OCI-LY1 (cell line): ENCODE data around the gene LECT2.

Source experiments
- H2AFZ ChIP-seq: fragments of 200-600 bp; sonication (generic), shearing (Covaris generic); 2 replicates; pipeline ENCODE4 v1.6.0; 2014; ENCODE audit warnings: antibody characterized with exemption, mild to moderate bottlenecking, low read length
- H3F3A ChIP-seq: fragments of 200-600 bp; sonication (generic), shearing (Covaris generic); 2 replicates; pipeline ENCODE4 v1.6.0; 2014; ENCODE audit warnings: mild to moderate bottlenecking, antibody characterized with exemption, low read length, moderate library complexity; ENCODE audit not compliant: insufficient read depth
- H3K27ac ChIP-seq: fragments of 200-600 bp; sonication (generic); 2 replicates; pipeline ENCODE4 v1.5.1; 2014; ENCODE audit warnings: low read length, mixed run types, mild to moderate bottlenecking, low read depth; ENCODE audit not compliant: poor library complexity, severe bottlenecking
- H3K27me3 ChIP-seq: fragments of 200-600 bp; sonication (generic); 2 replicates; pipeline ENCODE4 v1.6.0; 2014; ENCODE audit warnings: antibody characterized with exemption, mild to moderate bottlenecking, low read length, moderate library complexity; ENCODE audit not compliant: insufficient read depth
- H3K36me3 ChIP-seq: fragments of 200-600 bp; sonication (generic); 2 replicates; pipeline ENCODE4 v1.6.1; 2014; ENCODE audit warnings: mild to moderate bottlenecking, antibody characterized with exemption, low read length, moderate library complexity, mixed read lengths; ENCODE audit not compliant: insufficient read depth
- H3K4me1 ChIP-seq: fragments of 200-600 bp; sonication (generic); 2 replicates; pipeline ENCODE4 v1.5.1; 2014; ENCODE audit warnings: mild to moderate bottlenecking, low read length, moderate library complexity; ENCODE audit not compliant: insufficient read depth, severe bottlenecking
- H3K4me2 ChIP-seq: fragments of 200-600 bp; sonication (generic), shearing (Covaris generic); 2 replicates; pipeline ENCODE4 v1.6.1; 2014; ENCODE audit warnings: low read length
- H3K4me3 ChIP-seq: fragments of 200-600 bp; sonication (generic); 2 replicates; pipeline ENCODE4 v1.5.1; 2014; ENCODE audit warnings: low read length, low read depth, mild to moderate bottlenecking, mixed read lengths; ENCODE audit not compliant: poor library complexity, severe bottlenecking
- H3K79me2 ChIP-seq: fragments of 200-600 bp; shearing (Covaris generic); 2 replicates; pipeline ENCODE4 v1.6.1; 2016; ENCODE audit warnings: mixed run types, low read length, mixed read lengths; ENCODE audit not compliant: insufficient read depth
- H3K9ac ChIP-seq: fragments of 200-600 bp; sonication (generic), shearing (Covaris generic); 2 replicates; pipeline ENCODE4 v1.6.1; 2014; ENCODE audit warnings: mild to moderate bottlenecking, low read length, mixed read lengths
- H3K9me2 ChIP-seq: fragments of 200-600 bp; sonication (generic), shearing (Covaris generic); 2 replicates; pipeline ENCODE4 v1.6.1; 2014; ENCODE audit warnings: low read depth, mild to moderate bottlenecking, low read length, mixed read lengths
- H3K9me3 ChIP-seq: fragments of 200-600 bp; shearing (Covaris generic); 2 replicates; pipeline ENCODE4 v1.6.1; 2014; ENCODE audit warnings: low read length, mixed read lengths
- H4K20me1 ChIP-seq: fragments of 200-600 bp; sonication (generic), shearing (Covaris generic); 2 replicates; pipeline ENCODE4 v1.6.0; 2016; ENCODE audit warnings: mild to moderate bottlenecking, low read length; ENCODE audit not compliant: insufficient read depth
- CTCF ChIP-seq: fragments of 200-600 bp; sonication (generic), shearing (Covaris generic); IDR thresholded peaks from 2 replicates; pipeline ENCODE4 v1.5.1; 2017; ENCODE audit warnings: mild to moderate bottlenecking, antibody characterized with exemption, low read length, moderate library complexity, mixed read lengths
- EZH2 ChIP-seq: fragments of 200-600 bp; sonication (generic), shearing (Covaris generic); IDR thresholded peaks from 2 replicates; pipeline ENCODE4 v1.8.0; 2017; ENCODE audit warnings: borderline replicate concordance, mixed run types, mild to moderate bottlenecking, antibody characterized with exemption, low read length, moderate library complexity, mixed read lengths

The LECT2 gene

GRCh38 chr5:135979510-135979909 lies 24.7 kb upstream of the LECT2 start:
- Histone ChIP-seq H2AFZ (no peak overlapping the region), H3K27me3 (no peaks in the 10 kb centered on the region), H3K9me2 (no peaks in the 10 kb centered on the region), H3F3A (no peaks in the 10 kb centered on the region), H3K27ac (no peak overlapping the region), H3K4me1 (no peaks in the 10 kb centered on the region), H3K4me2 (no peak overlapping the region), H3K36me3 (no peaks in the 10 kb centered on the region), H3K79me2 (no peaks in the 10 kb centered on the region), H3K9ac (no peak overlapping the region), H4K20me1 (no peaks in the 10 kb centered on the region), H3K9me3 (no peaks in the 10 kb centered on the region), H3K4me3 (no peak overlapping the region)
- TF ChIP-seq CTCF = no peak
- no peak for TF ChIP-seq EZH2

DNA sequence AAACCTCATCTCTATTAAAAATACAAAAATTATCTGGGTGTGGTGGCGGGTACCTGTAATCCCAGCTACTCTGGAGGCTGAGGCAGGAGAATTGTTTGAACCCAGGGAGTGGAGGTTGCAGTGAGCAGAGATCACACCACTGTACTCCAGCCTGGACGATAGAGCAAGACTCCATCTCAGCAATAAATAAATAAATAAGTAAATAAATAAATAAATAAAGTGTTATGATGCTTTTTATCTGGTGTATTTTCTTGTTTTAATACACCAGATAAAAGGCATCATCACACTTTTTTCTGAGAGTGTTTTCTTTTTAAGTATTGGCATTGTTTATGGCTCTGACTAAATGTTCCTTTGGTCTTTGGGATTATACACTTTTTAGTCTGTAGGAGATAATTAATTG lies 24.2 kb upstream of the LECT2 start:
- Histone ChIP-seq H3K9ac (no peak overlapping the region), H3K36me3 (no peaks in the 10 kb centered on the region), H3K4me1 (no peaks in the 10 kb centered on the region)

GRCh38 chr5:135978212-135978631 lies 23.4 kb upstream of the LECT2 start:
- no peaks in the 10 kb centered on the region for H3K27me3 ChIP-seq
- H3K4me1 ChIP-seq = no peaks in the 10 kb centered on the region
- H3K9me3 ChIP-seq = no peaks in the 10 kb centered on the region
- H3K27ac ChIP-seq = no peak overlapping the region
- H3K9ac ChIP-seq = no peak overlapping the region
- H3F3A ChIP-seq = no peaks in the 10 kb centered on the region
- no peak overlapping the region for H2AFZ ChIP-seq
- no peak overlapping the region for H3K4me2 ChIP-seq
- H4K20me1 ChIP-seq = no peaks in the 10 kb centered on the region
- no peaks in the 10 kb centered on the region for H3K79me2 ChIP-seq
- no peaks in the 10 kb centered on the region for H3K9me2 ChIP-seq
- H3K4me3 ChIP-seq = no peak overlapping the region
- no peak for TF ChIP-seq EZH2
- TF ChIP-seq CTCF = no peak
- H3K36me3 ChIP-seq = no peaks in the 10 kb centered on the region

More for the DNA sequence above, 24.2 kb upstream of the LECT2 start:
- Histone ChIP-seq H3K4me3 (no peak overlapping the region), H4K20me1 (no peaks in the 10 kb centered on the region), H3F3A (no peaks in the 10 kb centered on the region), H3K79me2 (no peaks in the 10 kb centered on the region), H3K9me2 (no peaks in the 10 kb centered on the region), H3K27ac (no peak overlapping the region), H3K9me3 (no peaks in the 10 kb centered on the region), H3K4me2 (no peak overlapping the region), H2AFZ (no peak overlapping the region), H3K27me3 (no peaks in the 10 kb centered on the region)
- TF ChIP-seq CTCF (no peak), EZH2 (no peak)
